Stimulated activated CD8-positive, alpha-beta memory T cell treated with anti-CD3 and anti-CD28 coated beads, Interleukin-12 subunit alpha, Interleukin-12 subunit beta, amount 100 ng/mL, for 24 hours (primary cell): Measurements from ENCODE around the gene DECR2.
"Not testable (repeated sequence)": the region's sequence is repeated elsewhere in the genome, so short reads cannot be mapped to it uniquely, and the experiment has no call there.

Experiments
- DNase-seq: peaks from one replicate; pipeline ENCODE4 v3.0.0-alpha.2; 2020; ENCODE audit errors: extremely low read depth

Gene DECR2

GRCh38 chr16:401468-402348 lies at the start of gene DECR2:
DECR2 (plus strand) TSS chr16:401885; CDS start chr16:401964, 79 bp downstream.
- DNase-seq, result peak; percentile 98

DNA sequence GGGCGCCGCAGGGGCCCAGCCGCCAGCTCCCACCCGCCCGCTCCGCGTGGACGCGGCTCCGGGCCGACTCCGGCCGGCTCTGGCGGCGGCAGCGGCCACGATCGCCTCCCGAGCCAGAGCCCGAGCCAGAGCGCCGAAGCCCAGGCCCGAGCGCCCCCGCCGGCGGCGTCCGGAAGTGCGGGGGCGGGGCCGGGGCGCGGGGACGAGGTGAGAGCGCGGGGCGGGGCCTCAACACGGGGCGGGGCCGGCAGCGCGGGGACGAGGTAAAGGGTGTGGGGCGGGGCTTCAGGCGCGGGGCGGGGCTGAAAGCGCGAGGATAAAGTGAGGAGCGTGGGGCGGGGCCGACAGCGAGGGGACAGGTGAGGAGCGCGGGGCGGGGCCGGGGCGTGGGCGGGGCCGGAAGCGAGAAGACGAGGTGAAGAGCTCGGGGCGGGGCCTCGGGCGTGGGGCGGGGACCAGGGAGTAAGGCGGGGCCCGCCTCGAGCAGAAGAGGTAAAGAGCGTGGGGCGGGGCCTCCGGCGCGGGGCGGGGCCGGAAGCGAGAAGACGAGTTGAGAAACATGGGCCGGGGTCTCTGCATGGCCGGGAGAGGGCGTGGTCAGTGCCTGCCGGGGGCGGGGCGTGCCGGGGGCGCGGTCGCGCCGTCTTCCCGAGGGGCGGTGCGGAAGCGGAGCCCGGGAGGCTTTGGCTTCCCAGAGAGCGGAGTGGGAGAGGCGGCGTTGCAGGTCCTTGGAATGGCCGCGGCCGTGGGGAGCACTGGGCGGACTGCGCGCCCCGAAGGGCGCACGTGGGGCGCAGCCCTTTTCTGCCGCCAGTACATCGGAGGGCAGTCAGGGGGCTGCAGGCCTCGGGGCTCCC lies 48.9 kb upstream of the DECR2 start, which contains the start of gene AXIN1:
AXIN1 (minus strand) TSS at position 177 of the 857 bp plus-strand sequence. CDS start 5,698 bp downstream, outside the sequence.
- DNase-seq, result peak; percentile 100

GRCh38 chr16:353404-354290 lies 48.0 kb upstream of the DECR2 start:
- no peak for DNase-seq

DNA sequence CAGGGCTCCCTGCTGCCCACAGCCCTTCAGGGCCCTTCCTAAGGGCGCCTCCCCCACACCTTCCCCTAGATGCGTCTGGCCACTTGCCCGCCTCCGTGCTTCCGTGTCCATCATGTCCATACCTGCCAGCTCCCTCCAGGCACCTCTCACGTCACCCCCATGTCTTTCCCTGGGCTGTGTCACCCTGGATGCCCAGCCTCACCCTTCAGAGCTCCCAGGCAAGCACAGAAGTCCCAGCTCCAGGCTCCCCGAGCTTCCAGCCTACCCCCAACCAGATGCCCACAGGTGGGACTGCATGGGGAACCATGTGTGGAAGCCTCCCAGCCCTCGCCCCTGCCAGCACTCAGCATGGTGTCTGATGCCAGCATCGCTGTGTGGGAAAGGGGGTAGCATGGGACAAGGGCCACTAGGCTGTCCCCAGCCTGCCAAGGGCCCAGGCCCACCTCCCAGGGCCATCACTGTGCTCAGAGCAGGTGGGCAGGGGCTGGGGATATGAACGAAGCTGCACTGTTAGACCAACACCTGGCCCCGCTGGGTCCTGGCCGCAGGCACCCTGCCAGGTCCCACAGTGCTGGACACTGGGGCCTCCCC lies 47.3 kb upstream of the DECR2 start:
- DNase-seq, result no peak

- no peak for DNase-seq
Measured at GRCh38 chr16:354971-355461, 46.7 kb upstream of the DECR2 start.

GRCh38 chr16:356741-357140 lies 44.9 kb upstream of the DECR2 start:
- DNase-seq, result no peak

GRCh38 chr16:359067-359763 lies 42.5 kb upstream of the DECR2 start:
- no peak for DNase-seq

- no peak for DNase-seq
Measured at GRCh38 chr16:359871-360697, 41.6 kb upstream of the DECR2 start.

- DNase-seq, result no peak
Measured at GRCh38 chr16:360698-361336, 40.9 kb upstream of the DECR2 start.

DNA sequence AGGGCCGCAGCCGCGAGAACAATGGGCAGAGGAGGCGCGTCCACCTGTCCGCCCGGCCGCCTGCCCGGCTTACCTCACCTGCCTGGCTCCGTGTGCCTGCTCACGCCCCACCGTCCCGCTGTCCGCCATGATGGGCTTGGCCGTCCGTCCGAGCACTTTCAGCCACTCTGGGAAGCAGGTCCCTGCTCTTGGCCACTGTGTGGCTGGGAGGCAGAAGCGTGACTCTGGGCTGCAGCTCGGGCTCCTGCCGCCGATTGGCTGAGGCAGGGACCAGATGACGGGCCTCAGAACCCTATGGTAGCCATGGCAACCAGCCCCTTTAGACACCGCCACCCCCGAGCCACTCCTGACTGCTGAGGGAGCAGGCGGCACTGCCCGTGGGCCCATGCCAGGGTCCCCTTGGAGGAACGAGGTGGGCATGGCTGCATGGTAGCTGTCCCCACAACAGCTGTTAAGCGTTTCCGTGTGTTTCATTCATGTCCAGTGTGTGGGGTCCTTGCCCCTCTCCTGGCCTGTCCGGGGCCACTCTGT lies 40.3 kb upstream of the DECR2 start:
- DNase-seq, result no peak

DNA sequence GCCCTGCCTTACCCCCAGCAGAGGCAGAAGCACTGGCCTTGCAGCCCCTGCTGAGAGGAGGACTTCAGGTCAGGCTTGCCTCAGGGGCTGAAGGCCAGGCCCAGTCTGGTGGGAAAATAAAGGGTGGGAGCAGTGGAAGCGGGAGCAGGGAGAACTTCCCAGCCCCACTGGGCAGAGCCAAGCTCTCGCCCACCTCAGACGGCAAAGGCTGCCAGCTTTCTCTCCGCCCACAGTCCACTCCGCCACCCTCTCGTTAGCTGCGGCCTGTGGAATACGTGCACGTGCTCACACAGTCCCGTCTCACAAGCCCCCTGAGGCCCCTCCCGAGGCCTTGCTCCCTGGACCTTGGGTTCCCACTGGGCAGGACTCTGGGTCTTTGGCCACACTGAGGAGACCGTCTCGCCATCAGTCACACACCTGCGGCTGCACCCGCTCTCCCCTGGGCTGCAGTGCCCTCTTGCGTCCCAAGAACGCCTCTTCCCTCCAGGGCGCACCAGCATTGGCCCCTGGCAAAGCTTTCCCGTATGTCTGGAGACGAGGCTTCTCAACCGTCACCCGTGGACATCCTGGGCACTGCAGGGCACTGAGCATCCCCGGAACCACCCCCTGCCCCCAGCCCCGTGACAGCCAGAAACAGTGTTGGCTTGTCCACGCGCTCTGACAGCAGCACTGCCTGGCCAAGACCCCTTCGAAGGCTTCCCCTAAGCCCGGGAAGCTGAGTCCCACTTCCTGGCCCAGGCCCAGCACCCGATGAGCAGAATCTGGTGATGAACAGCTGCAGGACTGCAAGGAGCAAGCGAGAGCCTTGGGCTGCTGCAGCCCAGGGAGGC lies 39.6 kb upstream of the DECR2 start:
- no peak for DNase-seq

- DNase-seq, result not testable (repeated sequence)
Measured at GRCh38 chr16:362702-362999, 39.0 kb upstream of the DECR2 start.

- no peak for DNase-seq
Measured at GRCh38 chr16:363110-363765, 38.4 kb upstream of the DECR2 start.

GRCh38 chr16:363766-364490 lies 37.8 kb upstream of the DECR2 start:
- no peak for DNase-seq

DNA sequence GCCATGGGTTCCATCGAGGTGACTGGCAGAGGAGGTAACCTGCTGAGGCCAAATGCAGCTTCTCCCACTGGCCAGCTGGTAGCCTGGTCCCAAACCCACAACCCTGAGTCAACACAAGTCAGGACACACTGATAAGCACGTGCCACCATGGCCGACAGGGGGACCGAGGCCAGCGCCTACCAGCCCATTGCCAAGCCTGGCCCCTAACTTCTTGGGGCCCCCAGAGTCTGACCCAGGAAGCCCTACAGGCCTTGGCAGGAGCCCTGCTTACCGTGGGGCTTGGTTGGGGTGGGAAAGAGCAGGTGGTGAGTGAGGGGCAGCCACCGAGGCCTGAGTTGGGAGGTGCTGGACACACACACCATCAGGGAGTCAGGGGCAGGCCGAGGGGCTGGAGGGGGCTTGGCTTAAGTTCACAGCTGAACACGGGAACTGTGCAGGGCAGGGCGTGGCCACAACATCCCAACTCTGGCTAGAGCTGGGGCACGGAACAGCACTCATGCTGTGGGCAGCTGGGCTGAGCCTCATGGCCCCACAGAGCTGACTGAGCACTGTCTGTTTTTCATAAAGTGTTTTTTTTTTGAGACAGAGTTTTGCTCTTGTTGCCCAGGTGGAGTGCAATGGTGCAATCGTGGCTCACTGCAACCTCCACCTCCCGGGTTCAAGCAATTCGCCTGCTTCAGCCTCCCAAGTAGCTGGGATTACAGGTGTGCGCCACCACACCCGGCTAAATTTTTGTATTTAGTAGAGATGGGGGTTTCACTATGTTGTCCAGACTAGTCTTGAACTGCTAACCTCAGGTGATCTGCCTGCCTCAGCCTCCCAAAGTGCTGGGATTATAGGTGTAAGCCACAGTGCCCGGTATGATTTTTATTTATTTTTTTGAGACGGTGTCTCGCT lies 36.8 kb upstream of the DECR2 start:
- no peak for DNase-seq

DNA sequence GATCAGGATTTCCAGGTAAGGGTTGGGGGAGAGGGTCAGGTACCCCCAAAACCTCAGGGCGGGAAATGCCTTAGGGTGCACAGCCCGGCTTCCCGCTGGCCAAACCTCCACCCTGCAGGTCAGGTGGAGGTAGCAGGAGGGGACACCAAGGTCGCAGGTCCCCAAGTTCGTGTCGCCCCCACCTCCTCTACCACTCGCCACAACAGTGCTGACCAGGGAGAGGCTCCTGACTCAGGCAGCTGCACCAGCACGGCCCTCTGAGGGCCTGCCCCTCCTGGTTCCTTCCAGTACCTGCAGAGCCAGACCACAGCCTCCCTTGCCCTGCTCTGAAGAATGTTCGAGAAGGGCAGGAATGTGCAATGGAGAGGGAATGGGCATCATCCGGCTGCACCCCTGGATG lies 35.2 kb upstream of the DECR2 start:
- DNase-seq, result no peak
